GM21367 (cell line): Measurements from ENCODE around the gene HCK.
"Not testable (repeated sequence)": the region's sequence is repeated elsewhere in the genome, so short reads cannot be mapped to it uniquely, and the experiment has no call there.

Experiments
- ATAC-seq: cut with Tn5 transposase; IDR thresholded peaks from one replicate; pipeline ENCODE4 v1.9.1; 2021; ENCODE audit not compliant: unreplicated experiment

Gene HCK

DNA sequence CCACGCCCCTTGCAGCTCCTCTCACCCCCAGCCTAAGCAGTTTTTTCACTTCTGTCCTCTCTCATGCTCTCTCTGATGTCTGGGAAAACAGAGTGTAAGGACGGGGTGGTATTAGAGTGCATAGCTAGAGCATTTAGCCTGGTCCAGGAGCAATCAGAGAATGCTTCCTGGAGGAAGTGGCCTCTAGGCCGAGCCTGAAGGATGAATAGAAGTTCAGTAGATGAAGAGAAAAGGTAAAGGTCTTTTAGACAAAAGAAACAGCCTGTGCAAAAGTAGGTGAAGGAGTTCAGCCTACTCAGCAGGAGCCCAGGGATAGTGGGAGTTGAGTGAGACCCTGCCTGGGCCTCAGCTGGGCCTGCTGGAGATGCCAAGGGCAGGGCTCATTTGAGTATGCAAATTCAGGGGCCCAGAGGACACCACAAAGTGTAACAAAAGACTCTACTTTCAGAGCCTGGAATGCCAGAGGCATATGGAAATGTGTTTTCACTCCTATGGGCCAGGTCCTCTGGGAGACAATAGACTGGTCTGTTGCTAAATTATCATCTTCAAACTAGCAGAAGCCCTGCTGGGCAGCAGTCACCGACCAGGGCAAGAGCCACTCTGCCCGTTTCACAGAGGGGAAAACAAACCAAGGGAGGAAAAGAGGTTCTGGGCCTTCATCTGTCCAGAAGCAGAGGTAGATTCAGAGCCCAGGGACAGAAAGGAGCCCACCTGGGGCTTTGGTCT is 37.8 kb downstream of the HCK start:
- ATAC-seq = no peak

DNA sequence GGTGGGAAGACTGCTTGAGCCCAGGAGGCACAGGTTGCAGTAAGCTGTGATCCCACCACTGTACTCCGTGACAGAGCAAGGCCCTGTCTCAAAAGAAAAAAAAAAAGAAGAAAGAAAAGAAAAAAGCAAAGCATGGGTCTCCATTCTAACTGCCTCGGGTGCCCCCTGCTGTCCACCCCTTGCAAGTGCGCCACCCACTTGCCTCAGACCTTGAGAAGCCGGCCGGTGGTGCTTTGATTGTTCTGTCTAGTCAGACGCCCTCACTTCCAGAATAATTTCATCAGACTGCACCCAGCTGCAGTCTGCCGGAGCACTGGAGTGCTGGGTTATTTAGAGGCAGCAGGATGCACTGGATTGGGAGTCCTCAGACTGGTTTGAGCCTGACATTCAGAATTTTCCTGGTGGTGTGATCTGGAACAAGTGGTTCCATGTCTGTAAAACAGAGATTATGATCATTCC is 39.9 kb downstream of the HCK start:
- ATAC-seq = no peak

DNA sequence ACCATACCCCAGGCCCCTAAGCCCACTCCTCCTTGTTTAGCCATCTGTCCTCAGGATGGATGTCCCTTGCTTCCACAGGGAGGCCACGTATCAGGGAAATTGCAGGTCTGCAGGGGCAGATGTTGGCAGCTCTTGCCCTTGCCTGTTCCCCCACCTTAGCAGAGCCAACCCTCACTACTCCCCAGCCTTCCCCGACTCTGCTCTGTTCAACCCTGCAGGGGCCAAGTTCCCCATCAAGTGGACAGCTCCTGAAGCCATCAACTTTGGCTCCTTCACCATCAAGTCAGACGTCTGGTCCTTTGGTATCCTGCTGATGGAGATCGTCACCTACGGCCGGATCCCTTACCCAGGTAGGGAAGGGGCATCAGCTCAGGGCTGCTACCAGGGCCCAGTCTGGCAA is 46.7 kb downstream of the HCK start:
- ATAC-seq = no peak

DNA sequence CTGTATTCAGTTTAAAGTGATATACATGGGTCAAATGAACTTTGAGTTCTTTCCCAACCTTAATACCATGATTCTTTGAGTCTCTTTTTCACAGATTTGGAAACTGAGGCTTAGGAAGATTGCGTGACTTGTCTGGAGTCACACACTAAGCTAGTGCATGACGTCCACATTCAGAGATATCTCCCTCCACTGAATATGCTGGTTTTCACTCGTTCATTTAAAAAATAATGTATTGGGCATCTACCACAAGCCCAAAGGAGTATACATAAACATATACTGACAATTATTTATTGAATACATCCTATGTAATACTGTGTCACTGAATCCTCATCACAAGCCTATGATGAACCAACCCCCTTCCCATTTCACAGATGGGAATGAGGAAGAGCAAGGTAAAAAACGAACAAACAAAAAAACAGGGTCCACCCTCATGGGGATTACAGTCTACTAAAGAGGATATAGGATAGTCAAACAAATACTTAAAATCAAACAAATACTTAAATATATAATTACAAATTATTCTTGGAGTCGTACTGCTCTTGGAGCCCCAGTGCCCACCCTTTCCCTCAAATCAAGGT is 56.9 kb downstream of the HCK start:
- no peak for ATAC-seq

- ATAC-seq = peak; percentile 70
These were observed 57.5 kb downstream of the HCK start, which contains the start of gene TM9SF4 for GRCh38 chr20:32109392-32110172. Gene TM9SF4 (plus strand): TSS chr20:32109714. CDS start chr20:32109741, 27 bp downstream.

GRCh38 chr20:32110173-32110704 is 58.2 kb downstream of the HCK start:
- no peak for ATAC-seq

DNA sequence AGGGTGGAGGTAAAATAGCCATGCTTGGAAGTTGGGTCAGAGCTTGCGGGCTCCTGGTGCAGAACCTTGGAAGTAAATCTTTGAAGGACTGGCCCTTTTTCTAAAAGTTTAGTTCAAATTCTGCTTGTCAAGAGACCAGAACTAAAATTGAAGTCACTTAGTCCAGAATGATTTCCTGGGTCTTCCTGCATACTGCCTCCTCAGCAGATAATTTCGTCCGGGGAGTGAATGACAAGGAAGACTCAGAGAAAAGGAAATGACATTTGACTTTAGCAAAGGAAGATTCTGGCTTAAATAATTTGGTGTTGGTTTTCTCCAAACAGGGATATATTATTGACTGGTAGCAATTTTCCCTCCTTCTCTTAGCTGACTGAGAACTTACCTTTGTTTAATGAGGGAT is 58.7 kb downstream of the HCK start:
- no peak for ATAC-seq

DNA sequence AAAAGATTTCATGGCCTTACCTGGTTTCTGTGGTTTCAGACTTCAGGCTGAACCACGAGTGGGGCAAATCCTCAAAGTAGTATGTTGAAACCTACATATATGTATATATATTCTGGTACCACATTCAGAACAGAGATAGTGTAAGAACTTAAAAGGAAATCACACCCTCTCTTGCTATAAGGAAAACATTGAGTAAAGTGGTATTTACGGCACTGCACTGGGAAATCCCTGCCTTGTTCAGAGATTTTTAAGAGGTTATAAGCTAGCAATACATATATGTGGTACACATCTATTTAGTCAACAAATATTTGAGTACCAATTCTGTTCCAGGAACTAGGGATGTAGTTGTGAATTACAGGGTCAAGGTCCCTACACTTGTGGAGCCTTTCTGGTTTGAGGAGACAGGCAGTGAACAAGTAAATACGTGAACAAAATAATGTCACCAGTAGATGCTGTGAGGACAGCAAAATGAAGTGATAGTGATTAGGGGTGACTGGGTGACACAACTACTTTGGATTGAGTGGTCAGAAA is 59.2 kb downstream of the HCK start:
- ATAC-seq = no peak

- no peak for ATAC-seq
These were observed 59.7 kb downstream of the HCK start for GRCh38 chr20:32111753-32112152.

GRCh38 chr20:32112841-32113240 is 60.8 kb downstream of the HCK start:
- no peak for ATAC-seq

DNA sequence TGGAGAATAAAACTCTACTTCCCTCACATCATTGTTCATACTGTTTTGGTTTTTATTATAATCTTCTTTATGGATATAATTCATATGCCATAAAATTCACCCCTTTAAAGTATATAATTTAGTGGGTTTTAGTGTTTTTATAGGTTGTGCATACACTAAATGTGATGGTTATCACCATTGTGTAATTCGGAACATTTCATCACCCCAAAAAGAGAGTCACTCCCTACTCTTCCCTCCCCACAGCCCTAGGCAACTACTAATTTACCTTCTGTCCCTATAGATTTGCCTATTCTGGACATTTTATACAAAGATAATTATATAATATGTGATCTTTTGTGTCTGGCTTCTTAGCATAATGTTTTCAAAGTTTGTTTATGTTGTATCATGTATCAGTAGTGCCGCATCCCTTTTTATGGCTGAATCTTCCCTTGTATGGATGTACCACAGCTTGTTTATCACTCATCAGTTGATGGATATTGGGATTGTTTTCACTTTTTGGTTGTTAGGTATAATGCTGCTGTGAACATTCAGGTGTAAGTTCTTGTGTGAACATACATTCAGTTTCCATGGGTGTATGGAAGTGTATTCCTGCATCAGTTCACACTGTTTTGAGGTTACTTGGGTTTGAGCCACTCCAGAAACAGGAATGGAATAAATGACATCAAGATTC is 61.7 kb downstream of the HCK start:
- no peak for ATAC-seq

DNA sequence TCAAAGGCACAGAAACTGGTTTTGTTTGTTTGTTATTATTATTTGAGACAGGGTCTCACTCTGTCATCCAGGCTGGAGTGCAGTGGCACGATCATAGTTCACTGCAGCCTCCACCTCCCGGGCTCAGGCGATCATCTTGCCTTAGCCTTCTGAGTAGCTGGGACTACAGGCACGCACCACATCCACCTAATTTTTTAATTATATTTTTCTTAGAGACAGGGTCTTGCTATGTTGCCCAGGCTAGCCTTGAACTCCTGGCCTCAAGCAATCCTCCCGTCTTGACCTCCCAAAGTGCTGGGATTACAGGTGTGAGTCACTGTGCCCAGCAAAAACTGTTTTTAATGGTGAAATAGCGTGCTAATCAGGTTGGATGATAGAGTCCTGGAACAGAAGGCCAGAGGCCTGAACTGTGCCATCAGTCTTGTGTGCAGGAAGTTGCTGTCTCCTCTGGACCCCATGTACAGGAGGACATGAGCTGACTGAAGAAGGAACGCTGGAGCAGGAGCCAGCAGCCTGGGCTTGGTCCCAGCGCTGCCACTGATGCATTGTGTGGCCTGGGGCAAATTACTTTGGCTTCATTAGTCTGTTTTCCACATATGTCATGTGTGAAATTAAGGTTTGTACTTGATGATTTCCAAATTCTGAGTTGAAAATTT is 62.4 kb downstream of the HCK start:
- no peak for ATAC-seq

DNA sequence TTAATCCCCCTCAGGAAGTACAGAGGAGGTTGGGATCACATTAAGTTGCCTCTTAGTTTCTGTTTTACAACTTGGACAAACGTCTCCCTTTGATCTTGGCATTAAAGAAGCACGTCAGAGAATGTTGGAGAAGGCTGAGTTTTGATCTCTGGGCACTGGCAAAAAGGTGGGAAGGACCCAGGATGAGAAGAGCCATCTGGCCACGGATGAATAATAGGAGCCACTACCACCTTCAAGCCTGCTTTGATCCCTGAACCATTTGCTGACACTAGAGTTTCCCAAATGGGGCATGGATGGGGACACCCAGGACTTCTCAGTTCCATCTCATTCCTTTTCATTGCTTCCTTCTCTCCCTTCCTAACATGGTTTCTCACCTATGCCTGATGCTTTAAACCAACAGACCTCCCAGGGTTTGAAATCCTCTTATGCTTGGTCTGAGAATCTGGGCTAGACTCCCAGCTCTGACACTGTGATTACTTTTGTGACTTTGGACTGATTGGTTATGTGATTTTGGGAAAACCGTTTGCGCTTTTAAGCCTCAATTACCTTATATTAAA is 63.2 kb downstream of the HCK start:
- no peak for ATAC-seq

GRCh38 chr20:32116079-32116521 is 64.1 kb downstream of the HCK start:
- ATAC-seq = no peak

- not testable (repeated sequence) for ATAC-seq
These were observed 64.8 kb downstream of the HCK start for GRCh38 chr20:32116796-32117195.

- ATAC-seq = not testable (repeated sequence)
These were observed 66.4 kb downstream of the HCK start for GRCh38 chr20:32118427-32118826.

- ATAC-seq = no peak
These were observed 67.7 kb downstream of the HCK start for GRCh38 chr20:32119734-32120133.

DNA sequence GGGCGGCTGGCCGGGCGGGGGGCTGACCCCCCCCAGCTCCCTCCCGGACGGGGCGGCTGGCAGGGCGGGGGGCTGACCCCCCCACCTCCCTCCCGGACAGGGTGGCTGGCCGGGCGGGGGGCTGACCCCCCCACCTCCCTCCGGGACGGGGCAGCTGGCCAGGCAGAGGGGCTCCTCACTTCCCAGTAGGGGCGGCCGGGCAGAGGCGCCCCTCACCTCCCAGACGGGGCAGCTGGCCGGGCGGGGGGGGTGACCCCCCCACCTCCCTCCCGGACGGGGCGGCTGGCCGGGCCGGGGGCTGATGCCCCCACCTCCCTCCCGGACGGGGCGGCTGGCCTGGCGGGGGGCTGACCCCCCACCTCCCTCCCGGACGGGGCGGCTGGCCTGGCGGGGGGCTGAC is 69.9 kb downstream of the HCK start:
- not testable (repeated sequence) for ATAC-seq

DNA sequence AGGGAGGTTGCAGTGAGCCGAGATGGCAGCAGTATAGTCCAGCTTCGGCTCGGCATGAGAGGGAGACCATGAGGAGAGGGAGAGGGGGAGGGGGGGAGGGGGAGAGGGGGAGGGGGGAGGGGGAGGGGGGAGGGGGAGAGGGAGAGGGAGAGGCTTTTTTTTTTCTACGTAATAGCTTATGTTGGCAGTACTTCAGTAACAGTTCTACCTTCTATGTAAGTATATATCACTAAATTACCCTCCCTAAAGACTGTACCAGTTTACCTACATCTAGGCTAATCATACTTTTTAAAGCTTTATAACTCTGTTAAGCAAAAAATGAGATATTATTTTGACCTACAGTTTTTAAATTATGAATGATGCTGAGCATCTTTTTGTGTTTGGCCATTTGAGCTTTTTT is 71.0 kb downstream of the HCK start:
- ATAC-seq = no peak

GRCh38 chr20:32124916-32125454 is 72.9 kb downstream of the HCK start:
- ATAC-seq = no peak
